ENCODE measurements around the gene LTB. TPM values are rescaled to one million over a fixed set of nuclear protein-coding genes. Genes with fewer than 3 reads are reported as not detected.
A peak's percentile ranks its signal among the peaks of the same experiment; 100 is the strongest.

The LTB gene
- total and polyA plus RNA-seq, 2 of the 13 experiments (the other 11 are each of a cell fraction or from before 2014, with no cell fraction given): 0.09 to 0.22 TPM

GRCh38 chr6:31620586-31621319 lies 38.5 kb upstream of the LTB start, which contains the start of gene PRRC2A (continued):
- TF ChIP-seq ZNF800 (CRISPR knock-in tag; IDR thresholded peaks at IDR 0.05) (no peak), ZNF530 (CRISPR knock-in tag; IDR thresholded peaks at IDR 0.05; ENCODE audit: low read depth) (no peak), ZNF713 (CRISPR knock-in tag; IDR thresholded peaks at IDR 0.05) (0 out of 2 replicates have a peak, but pooled peaks have one; percentile 32), CEBPZ (IDR thresholded peaks at IDR 0.05; ENCODE audit: low read length) (no peak), ZBTB43 (CRISPR knock-in tag; conservative IDR thresholded peaks at IDR 0.05) (peak; percentile 26; the same call in 1 of the 2 replicates), SNAPC4 (CRISPR knock-in tag; IDR thresholded peaks at IDR 0.05) (peak; percentile 21), KMT2A (CRISPR knock-in tag; IDR thresholded peaks at IDR 0.05) (peak; percentile 88), MXD4 (CRISPR knock-in tag; IDR thresholded peaks at IDR 0.05) (no peak), CENPT (CRISPR knock-in tag; IDR thresholded peaks at IDR 0.05; ENCODE audit: low read depth) (no peak), ZNF609 (CRISPR knock-in tag; IDR thresholded peaks at IDR 0.05; ENCODE audit: borderline replicate concordance) (no peak)
